Fibroblast of gingiva (primary cell): ENCODE data around the gene VPS13D.
"Not testable (repeated sequence)": the region's sequence is repeated elsewhere in the genome, so short reads cannot be mapped to it uniquely, and the experiment has no call there.

Experiments
- DNase-seq: peaks from one replicate; pipeline ENCODE4 v3.0.0-alpha.2; 2011; ENCODE audit warnings: low read depth

VPS13D gene

GRCh38 chr1:12372761-12373160, 142.9 kb downstream of the VPS13D start:
- no peak for DNase-seq

DNA sequence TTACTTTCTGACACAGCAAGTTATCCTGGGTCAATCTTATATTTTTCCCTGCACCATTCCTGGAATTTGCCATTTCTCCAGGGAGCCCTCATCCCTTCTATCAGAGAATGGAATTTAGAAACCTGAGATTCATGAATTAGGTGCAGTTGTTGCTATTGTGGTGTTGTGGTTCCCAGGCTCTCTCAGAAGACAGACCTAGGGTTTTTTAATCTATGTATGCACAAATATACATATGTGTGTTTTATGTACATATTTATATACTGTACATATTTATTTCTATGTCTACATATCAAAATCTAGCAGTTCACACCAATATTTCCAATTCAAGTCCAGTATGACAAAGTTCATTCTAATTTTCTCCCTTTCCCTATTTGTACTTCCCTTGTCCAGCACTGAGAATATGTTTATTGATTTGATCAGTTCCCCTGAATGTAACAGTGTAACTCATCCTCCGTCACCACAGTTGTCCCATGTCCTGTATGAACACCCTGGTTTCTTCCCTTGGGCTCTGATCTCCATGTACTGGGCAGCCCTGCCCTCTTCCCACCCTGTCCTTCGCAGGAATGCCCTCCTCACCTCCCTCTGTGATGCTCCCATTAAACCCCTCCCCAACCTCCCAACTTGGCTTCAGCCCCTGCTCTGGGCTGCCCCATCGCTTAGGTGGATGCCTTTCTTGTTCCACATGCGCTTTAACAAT, 145.5 kb downstream of the VPS13D start:
- no peak for DNase-seq

DNA sequence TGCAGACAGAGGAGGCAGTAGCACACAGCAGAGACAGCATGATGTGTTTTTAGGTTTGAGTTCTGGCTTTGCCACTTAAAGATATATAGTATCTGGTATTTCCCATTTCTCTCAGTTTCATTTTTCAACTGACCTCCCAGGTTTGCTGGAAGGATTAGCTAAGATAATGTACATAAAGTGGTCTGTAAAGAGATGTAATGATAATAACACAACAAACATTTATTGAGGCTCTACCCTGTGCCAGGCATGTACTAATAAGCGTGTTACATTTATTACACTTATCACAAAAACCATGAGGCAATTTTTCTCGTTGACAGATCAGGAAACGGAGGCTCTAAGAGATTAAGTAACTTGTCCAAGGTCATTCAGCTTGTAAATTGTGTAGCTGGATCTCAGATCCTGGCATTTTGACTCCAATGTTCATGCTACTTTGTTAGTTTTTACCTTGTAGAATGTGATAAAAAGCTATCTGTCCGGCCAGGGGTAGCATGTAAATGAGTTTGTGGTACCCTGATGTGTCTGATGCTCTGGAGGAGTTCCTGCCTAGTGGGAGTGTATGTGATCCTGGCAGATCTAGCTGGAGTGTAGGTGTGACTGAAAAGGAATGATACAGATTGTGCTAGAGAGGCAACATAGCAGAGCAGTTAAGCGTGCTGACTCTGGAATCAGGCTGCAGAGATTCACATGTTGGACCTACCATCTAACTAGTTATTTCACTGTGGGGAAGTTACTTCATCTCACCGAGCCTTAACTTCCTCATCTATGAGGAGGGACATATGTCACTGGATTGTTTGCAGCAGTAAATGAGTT, 146.6 kb downstream of the VPS13D start:
- DNase-seq = no peak

DNA sequence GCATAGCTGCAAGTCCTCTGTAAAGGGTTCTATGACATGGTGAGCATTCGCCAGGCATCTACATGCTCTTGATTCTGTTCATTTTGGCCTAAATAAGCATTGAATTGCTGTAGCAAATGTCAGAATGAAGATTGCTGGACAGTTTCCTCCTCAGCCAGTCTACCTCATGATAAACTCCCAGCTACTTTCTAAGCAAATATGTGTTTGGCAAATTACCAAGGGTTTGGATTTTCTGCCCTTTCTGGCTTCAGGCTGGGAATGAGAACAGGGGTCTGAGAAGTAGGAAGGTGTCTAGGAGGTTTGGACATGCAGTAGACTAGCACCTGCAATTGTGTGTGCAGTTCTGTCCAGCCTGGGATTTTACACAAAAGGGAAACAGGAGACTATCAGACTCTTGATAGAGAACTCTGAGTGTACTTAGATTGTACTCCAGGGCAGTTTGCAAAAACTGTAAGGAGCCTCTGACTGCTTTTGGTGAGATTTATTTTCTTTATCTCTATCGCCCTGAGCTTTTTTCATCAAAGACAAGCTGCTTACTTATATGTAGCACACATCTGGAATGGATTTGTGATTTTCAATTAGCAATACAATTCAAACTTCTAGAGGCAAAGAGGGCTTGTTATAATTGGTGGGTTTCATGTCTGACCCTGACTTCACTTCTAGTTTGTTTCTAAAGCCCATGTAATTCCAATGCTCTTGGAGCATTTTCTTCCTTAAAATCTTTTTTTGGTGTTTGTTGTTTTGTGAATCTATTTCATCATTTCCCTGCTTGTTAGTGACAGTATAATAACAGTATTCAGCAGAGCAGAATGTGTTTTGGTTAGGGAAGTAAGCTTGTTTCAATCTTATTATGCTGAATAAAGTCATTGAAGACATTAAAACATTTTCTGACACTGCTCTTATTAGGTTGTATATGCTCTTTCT, 150.8 kb downstream of the VPS13D start:
- no peak for DNase-seq

GRCh38 chr1:12383001-12383400, 153.2 kb downstream of the VPS13D start:
- no peak for DNase-seq

GRCh38 chr1:12383786-12384185, 154.0 kb downstream of the VPS13D start:
- DNase-seq = no peak

DNA sequence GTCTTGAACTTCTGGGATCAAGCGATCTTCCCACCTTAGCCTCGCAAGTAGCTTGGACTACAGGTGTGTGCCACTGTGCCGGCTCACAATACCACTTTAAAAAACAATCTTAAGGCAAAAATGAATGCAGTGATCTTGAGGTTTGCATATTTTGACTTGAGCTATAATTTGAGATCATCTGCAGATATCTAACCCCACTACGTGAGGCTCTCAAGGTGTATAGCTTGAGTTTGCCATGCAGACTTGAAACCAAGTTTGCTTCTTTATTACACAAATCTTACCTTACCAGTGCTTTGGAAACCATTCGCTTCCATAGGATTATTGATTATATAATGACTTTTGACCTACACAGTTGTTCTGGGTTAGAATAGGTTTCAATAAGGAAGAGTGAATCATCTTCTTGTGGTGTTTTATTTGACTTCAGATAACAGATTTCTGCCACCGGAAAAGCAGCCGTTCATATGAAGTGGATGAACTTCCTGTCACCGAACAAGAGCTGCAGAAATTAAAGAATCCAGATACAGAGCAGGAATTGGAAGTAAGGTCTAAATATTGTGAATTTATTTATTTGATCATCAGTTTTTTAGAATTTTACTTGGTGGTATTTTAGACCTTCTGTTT, 155.1 kb downstream of the VPS13D start:
- no peak for DNase-seq

DNA sequence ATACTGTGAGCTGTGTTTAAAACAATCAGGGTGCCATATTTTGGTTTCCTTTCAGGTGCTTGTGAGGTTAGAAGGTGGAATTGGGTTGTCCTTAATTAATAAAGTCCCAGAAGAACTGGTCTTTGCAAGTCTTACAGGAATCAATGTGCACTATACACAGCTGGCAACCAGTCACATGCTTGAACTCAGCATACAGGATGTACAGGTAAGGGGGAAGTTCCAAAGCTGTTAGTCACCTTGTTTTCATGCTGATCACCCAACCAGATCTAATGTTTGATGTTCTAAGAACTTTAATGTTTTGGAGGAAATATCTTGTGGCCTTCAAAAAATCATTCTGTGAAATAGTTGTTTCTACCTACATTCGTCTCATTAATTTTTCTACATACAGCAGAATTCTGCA, 156.3 kb downstream of the VPS13D start:
- no peak for DNase-seq

- peak; percentile 18 for DNase-seq
Measured at GRCh38 chr1:12387641-12388040, 157.8 kb downstream of the VPS13D start.

DNA sequence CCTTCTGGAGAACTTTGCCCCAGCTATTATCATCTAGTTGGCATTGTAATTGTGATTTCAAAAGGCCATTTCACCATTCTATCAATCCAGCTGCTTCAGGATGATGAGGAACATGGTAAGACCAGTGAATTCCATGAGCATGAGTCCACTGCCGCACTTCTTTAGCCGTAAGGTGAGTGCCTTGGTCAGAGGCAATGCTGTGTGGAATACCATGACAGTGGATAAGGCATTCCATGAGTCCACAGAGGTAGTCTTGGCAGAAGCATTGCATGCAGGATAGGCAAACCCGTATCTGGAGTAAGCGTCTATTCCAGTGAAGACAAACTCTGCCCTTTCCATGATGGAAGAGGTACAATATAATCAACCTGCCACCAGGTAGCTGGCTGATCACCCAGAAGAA, 160.5 kb downstream of the VPS13D start:
- DNase-seq = not testable (repeated sequence)

- no peak for DNase-seq
Measured at GRCh38 chr1:12397462-12398450, 167.9 kb downstream of the VPS13D start.

- DNase-seq = no peak
Measured at GRCh38 chr1:12398479-12398878, 168.6 kb downstream of the VPS13D start.

DNA sequence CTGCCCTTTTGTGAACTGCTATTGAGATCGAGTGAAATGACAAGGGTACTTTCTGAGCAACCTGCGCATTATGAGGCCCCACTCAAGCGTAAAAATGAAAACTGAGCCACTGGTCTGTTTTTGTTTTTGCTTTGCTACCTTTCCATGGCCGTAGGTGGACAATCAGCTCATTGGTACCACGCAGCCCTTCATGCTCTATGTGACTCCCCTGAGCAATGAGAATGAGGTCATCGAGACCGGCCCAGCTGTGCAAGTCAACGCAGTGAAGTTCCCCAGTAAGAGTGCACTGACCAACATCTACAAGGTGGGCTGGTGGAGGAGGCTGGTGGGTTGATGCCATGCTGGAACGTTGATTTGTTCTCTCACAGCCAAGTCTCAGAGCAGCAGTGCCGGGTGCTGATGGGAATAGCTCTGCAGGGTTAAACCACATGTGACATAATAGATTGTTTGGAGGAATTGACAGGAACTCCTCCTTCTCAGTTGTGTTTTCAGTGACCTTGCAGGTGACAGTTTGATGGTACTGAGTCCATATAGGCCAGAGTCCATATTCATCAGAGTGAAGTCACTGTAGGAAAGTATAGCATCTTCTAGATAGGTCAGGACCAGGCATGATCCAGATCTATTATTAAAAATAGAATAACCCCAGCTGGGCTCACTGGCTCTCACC, 170.3 kb downstream of the VPS13D start:
- DNase-seq = no peak

GRCh38 chr1:12402159-12402673, 172.4 kb downstream of the VPS13D start:
- no peak for DNase-seq

- no peak for DNase-seq
Measured at GRCh38 chr1:12402842-12403241, 173.0 kb downstream of the VPS13D start.

GRCh38 chr1:12404918-12405317, 175.1 kb downstream of the VPS13D start:
- no peak for DNase-seq

GRCh38 chr1:12405325-12406210, 175.7 kb downstream of the VPS13D start:
- peak; percentile 52 for DNase-seq

GRCh38 chr1:12406211-12407021, 176.6 kb downstream of the VPS13D start:
- peak; percentile 78 for DNase-seq
